ENCODE results near the gene PSMB8.

PSMB8 gene

GRCh38 chr6:32830017-32830416, 13.8 kb downstream of the PSMB8 start:
- no peaks in the 10 kb centered on the region for H3K27me3 ChIP-seq (ENCODE audit: insufficient read depth, low read depth)
- no peak overlapping the region for H3K4me2 ChIP-seq
- H3K9ac ChIP-seq, result no peak overlapping the region
- no peaks in the 10 kb centered on the region for H3K79me2 ChIP-seq (ENCODE audit: insufficient read depth, low read depth)
- no peak overlapping the region for H3K4me3 ChIP-seq (IDR thresholded peaks at IDR 0.05; ENCODE audit: insufficient read depth, low read depth, low read length)
- no peaks in the 10 kb centered on the region for H4K20me1 ChIP-seq (ENCODE audit: insufficient read depth)
- H3K27ac ChIP-seq, result no peak overlapping the region
- no peak overlapping the region for H2AFZ ChIP-seq (ENCODE audit: low read depth)
- H3K36me3 ChIP-seq (ENCODE audit: insufficient read depth), result no peaks in the 10 kb centered on the region
- TF ChIP-seq, protein P1, sequence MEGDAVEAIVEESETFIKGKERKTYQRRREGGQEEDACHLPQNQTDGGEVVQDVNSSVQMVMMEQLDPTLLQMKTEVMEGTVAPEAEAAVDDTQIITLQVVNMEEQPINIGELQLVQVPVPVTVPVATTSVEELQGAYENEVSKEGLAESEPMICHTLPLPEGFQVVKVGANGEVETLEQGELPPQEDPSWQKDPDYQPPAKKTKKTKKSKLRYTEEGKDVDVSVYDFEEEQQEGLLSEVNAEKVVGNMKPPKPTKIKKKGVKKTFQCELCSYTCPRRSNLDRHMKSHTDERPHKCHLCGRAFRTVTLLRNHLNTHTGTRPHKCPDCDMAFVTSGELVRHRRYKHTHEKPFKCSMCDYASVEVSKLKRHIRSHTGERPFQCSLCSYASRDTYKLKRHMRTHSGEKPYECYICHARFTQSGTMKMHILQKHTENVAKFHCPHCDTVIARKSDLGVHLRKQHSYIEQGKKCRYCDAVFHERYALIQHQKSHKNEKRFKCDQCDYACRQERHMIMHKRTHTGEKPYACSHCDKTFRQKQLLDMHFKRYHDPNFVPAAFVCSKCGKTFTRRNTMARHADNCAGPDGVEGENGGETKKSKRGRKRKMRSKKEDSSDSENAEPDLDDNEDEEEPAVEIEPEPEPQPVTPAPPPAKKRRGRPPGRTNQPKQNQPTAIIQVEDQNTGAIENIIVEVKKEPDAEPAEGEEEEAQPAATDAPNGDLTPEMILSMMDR (conservative IDR thresholded peaks at IDR 0.05; ENCODE audit: low read depth, low read length), result no peak
- no peaks in the 10 kb centered on the region for H3K4me1 ChIP-seq (ENCODE audit: low read depth, poor library complexity, severe bottlenecking)

GRCh38 chr6:32829495-32829894, 14.4 kb downstream of the PSMB8 start:
- Histone ChIP-seq H4K20me1 (ENCODE audit: insufficient read depth) (no peaks in the 10 kb centered on the region), H3K36me3 (ENCODE audit: insufficient read depth) (no peaks in the 10 kb centered on the region), H3K27me3 (ENCODE audit: insufficient read depth, low read depth) (no peaks in the 10 kb centered on the region), H3K9ac (no peak overlapping the region), H3K27ac (no peak overlapping the region), H3K79me2 (ENCODE audit: insufficient read depth, low read depth) (no peaks in the 10 kb centered on the region), H3K4me1 (ENCODE audit: low read depth, poor library complexity, severe bottlenecking) (no peaks in the 10 kb centered on the region), H3K4me2 (no peak overlapping the region), H2AFZ (ENCODE audit: low read depth) (no peak overlapping the region), H3K4me3 (IDR thresholded peaks at IDR 0.05; ENCODE audit: insufficient read depth, low read depth, low read length) (no peak overlapping the region)
- TF ChIP-seq, protein P1 (conservative IDR thresholded peaks at IDR 0.05; ENCODE audit: low read depth, low read length), result no peak

DNA sequence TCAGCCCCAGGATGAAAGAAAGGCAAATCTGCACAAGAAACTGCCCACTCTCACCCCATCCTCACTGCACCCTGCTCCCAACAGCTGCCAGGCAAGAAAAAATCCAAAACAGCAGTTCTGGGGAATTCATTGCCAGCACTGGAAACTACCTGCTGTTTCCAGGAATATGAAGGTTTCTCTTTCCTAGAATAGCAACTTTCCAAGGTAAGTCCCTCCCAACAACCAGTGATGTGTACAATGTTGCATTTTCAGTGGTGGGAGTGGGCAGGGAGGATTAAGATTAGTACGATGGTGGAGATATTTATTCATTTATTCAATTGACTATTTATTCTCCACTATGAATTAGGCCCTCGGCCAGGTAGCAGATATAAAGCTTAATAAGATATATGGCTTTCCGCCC, 16.8 kb downstream of the PSMB8 start:
- Histone ChIP-seq H3K4me3 (IDR thresholded peaks at IDR 0.05; ENCODE audit: insufficient read depth, low read depth, low read length) (no peak overlapping the region), H3K27me3 (ENCODE audit: insufficient read depth, low read depth) (no peaks in the 10 kb centered on the region), H3K4me2 (no peak overlapping the region), H3K79me2 (ENCODE audit: insufficient read depth, low read depth) (no peaks in the 10 kb centered on the region), H3K9ac (no peak overlapping the region), H4K20me1 (ENCODE audit: insufficient read depth) (no peaks in the 10 kb centered on the region), H3K27ac (no peak overlapping the region), H3K36me3 (ENCODE audit: insufficient read depth) (no peaks in the 10 kb centered on the region), H2AFZ (ENCODE audit: low read depth) (no peak overlapping the region), H3K4me1 (ENCODE audit: low read depth, poor library complexity, severe bottlenecking) (no peaks in the 10 kb centered on the region)
- TF ChIP-seq, protein P1 (conservative IDR thresholded peaks at IDR 0.05; ENCODE audit: low read depth, low read length), result no peak

DNA sequence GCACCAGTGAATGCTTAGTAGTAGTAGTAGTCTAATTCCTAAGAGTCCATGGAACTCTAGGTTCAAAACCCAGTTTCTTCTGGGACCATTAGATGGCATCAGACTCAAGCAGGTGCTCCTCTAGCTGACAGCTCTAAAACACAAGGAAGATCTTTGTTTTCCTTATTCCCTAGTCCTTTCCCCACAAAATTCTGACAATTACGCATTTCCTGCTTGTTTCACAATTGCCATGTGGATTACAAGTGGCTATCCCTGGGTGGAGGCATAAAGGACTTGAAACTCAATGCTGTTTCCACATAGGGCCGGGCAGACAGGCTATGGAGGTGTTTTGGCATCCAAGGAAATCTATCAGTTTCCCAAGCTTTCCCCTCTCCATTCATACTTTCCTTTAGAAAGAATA, 17.9 kb downstream of the PSMB8 start:
- Histone ChIP-seq H3K9ac (no peak overlapping the region), H3K27ac (no peak overlapping the region), H2AFZ (ENCODE audit: low read depth) (no peak overlapping the region), H3K79me2 (ENCODE audit: insufficient read depth, low read depth) (no peaks in the 10 kb centered on the region), H3K27me3 (ENCODE audit: insufficient read depth, low read depth) (no peaks in the 10 kb centered on the region), H3K4me1 (ENCODE audit: low read depth, poor library complexity, severe bottlenecking) (no peaks in the 10 kb centered on the region), H4K20me1 (ENCODE audit: insufficient read depth) (no peaks in the 10 kb centered on the region), H3K4me2 (no peak overlapping the region), H3K4me3 (IDR thresholded peaks at IDR 0.05; ENCODE audit: insufficient read depth, low read depth, low read length) (no peak overlapping the region), H3K36me3 (ENCODE audit: insufficient read depth) (no peaks in the 10 kb centered on the region)
- TF ChIP-seq, protein P1 (conservative IDR thresholded peaks at IDR 0.05; ENCODE audit: low read depth, low read length), result 0 out of 2 replicates have a peak, but pooled peaks have one; percentile 10

All from KMS-11 (cell line).